ENCODE results near the gene SLC25A26. TPM values are rescaled to one million over a fixed set of nuclear protein-coding genes. Genes with fewer than 3 reads are reported as not detected.

Gene SLC25A26
- total and polyA plus RNA-seq, 8 donors = 5.1 to 13.6 (median 9.9) TPM

DNA sequence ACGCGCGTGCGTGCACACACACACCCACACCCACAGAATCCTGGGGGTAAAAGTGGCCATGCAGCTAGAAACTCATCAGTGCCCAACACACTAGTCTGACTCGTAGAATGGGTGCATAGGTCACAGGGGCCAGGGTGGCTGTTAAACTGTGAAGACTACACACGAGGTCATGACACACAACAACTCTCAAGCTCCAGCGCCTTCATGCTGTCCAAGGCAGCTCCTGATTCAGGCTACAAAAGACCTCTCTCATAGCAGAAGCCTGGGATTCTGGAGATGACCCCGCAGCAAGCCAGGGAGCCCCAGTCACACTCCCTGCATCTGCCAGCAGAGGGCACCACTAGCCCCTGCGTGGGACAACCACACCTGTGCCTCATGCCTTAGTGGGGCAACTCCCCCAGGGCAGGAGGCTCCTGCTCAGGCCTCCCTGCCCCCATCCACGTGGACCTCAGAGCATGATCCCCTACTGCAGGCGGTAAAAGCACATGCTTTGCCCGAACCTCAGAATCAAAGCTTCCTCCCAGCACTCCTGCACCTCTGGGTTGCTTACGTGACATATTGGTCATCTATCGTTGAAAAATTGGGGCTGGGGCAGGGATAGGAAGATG, 186.9 kb downstream of the SLC25A26 start:
- TF ChIP-seq, protein P1, sequence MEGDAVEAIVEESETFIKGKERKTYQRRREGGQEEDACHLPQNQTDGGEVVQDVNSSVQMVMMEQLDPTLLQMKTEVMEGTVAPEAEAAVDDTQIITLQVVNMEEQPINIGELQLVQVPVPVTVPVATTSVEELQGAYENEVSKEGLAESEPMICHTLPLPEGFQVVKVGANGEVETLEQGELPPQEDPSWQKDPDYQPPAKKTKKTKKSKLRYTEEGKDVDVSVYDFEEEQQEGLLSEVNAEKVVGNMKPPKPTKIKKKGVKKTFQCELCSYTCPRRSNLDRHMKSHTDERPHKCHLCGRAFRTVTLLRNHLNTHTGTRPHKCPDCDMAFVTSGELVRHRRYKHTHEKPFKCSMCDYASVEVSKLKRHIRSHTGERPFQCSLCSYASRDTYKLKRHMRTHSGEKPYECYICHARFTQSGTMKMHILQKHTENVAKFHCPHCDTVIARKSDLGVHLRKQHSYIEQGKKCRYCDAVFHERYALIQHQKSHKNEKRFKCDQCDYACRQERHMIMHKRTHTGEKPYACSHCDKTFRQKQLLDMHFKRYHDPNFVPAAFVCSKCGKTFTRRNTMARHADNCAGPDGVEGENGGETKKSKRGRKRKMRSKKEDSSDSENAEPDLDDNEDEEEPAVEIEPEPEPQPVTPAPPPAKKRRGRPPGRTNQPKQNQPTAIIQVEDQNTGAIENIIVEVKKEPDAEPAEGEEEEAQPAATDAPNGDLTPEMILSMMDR (IDR thresholded peaks at IDR 0.05) = peak; percentile 81 to 92 (median 87)
- Histone ChIP-seq H3K4me3 (no peak overlapping the region), H3K27me3 (no peaks in the 10 kb centered on the region), H3K9me3 (no peaks in the 10 kb centered on the region), H3K36me3 (peaks cover 9 to 84% (median 46%) of the 10 kb centered on the region in 3 donors), H3K4me1 (peaks cover 3 to 16% (median 12%) of the 10 kb centered on the region in 3 donors), H3K27ac (no peak overlapping the region)
- peak; percentile 63 to 89 (median 84) for ATAC-seq
- DNase-seq = peak in 5 of 6 donors; percentile 62 to 91 (median 79)
- 41 to 44% methylated on average over 14 of the region's 14 CpGs for WGBS, 2 donors
- FAIRE-seq = no peak
- intact Hi-C loops (cut with DNase I) = loop anchor here in 2 of 3 donors (5.0 to 10.0 kb wide), 2 partner anchors 317 to 410 kb away; no protein-coding TSS in a partner anchor

DNA sequence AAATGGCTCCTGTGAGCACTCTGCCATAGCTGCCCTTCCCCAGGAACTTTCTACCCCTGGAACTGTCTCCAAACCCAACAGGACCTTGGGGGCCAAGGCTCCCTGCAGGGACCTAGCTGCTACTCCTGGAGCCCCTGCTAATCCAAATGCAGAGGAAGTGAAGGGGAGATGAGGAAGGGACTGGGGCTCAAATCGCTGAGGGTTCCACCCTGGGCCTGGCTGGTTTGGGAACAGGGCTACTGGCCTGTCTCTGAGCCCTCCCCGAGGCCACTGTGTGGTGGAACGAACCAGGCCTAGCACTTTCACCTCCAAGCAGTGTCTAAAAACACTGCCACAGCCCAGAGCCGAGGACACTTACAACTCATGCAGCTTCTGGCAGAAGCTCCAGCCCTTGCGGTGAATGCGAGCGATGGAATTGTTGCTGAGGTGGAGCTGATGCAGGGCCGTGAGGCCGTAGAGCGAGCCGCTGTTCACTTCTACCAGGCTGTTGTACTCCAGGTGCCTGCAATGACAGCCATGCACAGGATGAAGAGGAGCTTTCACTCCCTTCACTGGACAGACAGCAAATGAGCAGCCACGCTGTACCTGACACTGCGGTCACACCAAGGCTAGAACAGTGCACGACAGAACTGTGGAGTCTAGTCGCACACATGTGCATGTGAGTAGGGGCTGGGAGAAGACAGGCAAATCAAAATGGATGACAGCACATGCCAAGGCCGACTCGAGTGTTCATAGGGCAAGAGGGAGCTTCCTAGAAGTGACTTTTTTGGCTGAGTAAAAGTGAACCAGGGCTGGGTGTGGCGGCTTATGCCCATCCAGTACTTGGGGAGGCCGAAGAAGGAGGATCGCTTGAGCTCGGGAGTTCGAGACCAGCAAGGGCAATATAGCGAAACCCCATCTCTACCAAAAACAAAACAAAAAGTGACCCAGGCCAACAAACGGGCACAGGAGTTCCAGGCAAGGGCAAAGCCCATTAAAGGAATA, 189.3 kb downstream of the SLC25A26 start:
- H3K27ac ChIP-seq = peak overlapping the region in 1 of 4 donors; percentile 13
- 86 to 89% methylated on average over 24 of the region's 24 CpGs for WGBS, 2 donors
- TF ChIP-seq, protein P1 (IDR thresholded peaks at IDR 0.05) = no peak
- DNase-seq (peak in 1 of 6 donors; percentile 41), ATAC-seq (no peak), FAIRE-seq (no peak)
- H3K9me3 ChIP-seq = no peaks in the 10 kb centered on the region
- H3K4me1 ChIP-seq = peaks cover 3 to 8% (median 6%) of the 10 kb centered on the region in 3 donors
- intact Hi-C loops (cut with DNase I) = loop anchor here in 2 of 3 donors (5.0 to 10.0 kb wide), 3 partner anchors 315 to 407 kb away; no protein-coding TSS in a partner anchor
- no peak overlapping the region for H3K4me3 ChIP-seq
- H3K36me3 ChIP-seq = peaks cover 17 to 84% (median 49%) of the 10 kb centered on the region in 3 donors
- no peaks in the 10 kb centered on the region for H3K27me3 ChIP-seq

- FAIRE-seq (no peak), DNase-seq (no peak), ATAC-seq (no peak)
- H3K4me1 ChIP-seq = peaks cover 3 to 10% (median 8%) of the 10 kb centered on the region in 3 donors
- H3K27ac ChIP-seq = no peak overlapping the region
- H3K4me3 ChIP-seq = no peak overlapping the region
- WGBS, 2 donors = 90 to 93% methylated on average over 7 of the region's 7 CpGs
- TF ChIP-seq, protein P1 (IDR thresholded peaks at IDR 0.05) = no peak
- no peaks in the 10 kb centered on the region for H3K9me3 ChIP-seq
- no peaks in the 10 kb centered on the region for H3K27me3 ChIP-seq
- intact Hi-C loops (cut with DNase I) = loop anchor here in 1 of 3 donors (5.0 kb wide), 1 partner anchor 401 kb away; no protein-coding TSS in a partner anchor
- H3K36me3 ChIP-seq = peaks cover 17 to 84% (median 40%) of the 10 kb centered on the region in 3 donors
These were observed 190.2 kb downstream of the SLC25A26 start for GRCh38 chr3:66410976-66411375.

- H3K27ac ChIP-seq = no peak overlapping the region
- ATAC-seq (no peak), FAIRE-seq (no peak), DNase-seq (no peak)
- H3K36me3 ChIP-seq = peaks cover 17 to 79% (median 35%) of the 10 kb centered on the region in 3 donors
- peaks cover 6 to 15% (median 9%) of the 10 kb centered on the region in 3 donors for H3K4me1 ChIP-seq
- H3K27me3 ChIP-seq = no peaks in the 10 kb centered on the region
- H3K9me3 ChIP-seq = no peaks in the 10 kb centered on the region
- WGBS, 2 donors = 52 to 54% methylated on average over 8 of the region's 8 CpGs
- TF ChIP-seq, protein P1 (IDR thresholded peaks at IDR 0.05) = no peak
- H3K4me3 ChIP-seq = no peak overlapping the region
- intact Hi-C loops (cut with DNase I) = loop anchor here in 1 of 3 donors (5.0 kb wide), 1 partner anchor 401 kb away; no protein-coding TSS in a partner anchor
These were observed 190.7 kb downstream of the SLC25A26 start for GRCh38 chr3:66411474-66411873.

All from pancreas (tissue), 10 donors.